Activated T-cell treated with anti-CD3 and anti-CD28 coated beads, Interleukin-2, amount 50 U/mL, for 4 hours (primary cell): ENCODE results near the gene CHD9NB. TPM values are rescaled to one million over a fixed set of nuclear protein-coding genes. Genes with fewer than 3 reads are reported as not detected.
"Not testable (repeated sequence)": the region's sequence is repeated elsewhere in the genome, so short reads cannot be mapped to it uniquely, and the experiment has no call there.

Experiments
- ATAC-seq, 2 donors: fragments of 200-7000 bp; cut with Tn5 transposase; one replicate each; pipeline ENCODE4 v1.10.0; 2021
- DNase-seq: peaks from one replicate; pipeline ENCODE4 v3.0.0-alpha.2; 2020
- H3K27me3 Mint-ChIP-seq: one replicate; pipeline ENCODE4 v1.8.0; 2021; ENCODE audit warnings: low read depth, mixed read lengths
- H3K36me3 Mint-ChIP-seq: one replicate; pipeline ENCODE4 v1.8.0; 2022; ENCODE audit warnings: mixed read lengths; ENCODE audit not compliant: insufficient read depth
- H3K4me1 Mint-ChIP-seq: one replicate; pipeline ENCODE4 v1.8.0; 2021; ENCODE audit warnings: low read depth, mixed read lengths
- H3K4me3 Mint-ChIP-seq: one replicate; pipeline ENCODE4 v1.8.0; 2021; ENCODE audit warnings: mild to moderate bottlenecking, moderate library complexity, mixed read lengths
- H3K9me3 Mint-ChIP-seq: one replicate; pipeline ENCODE4 v1.8.0; 2021; ENCODE audit warnings: mixed read lengths
- total RNA-seq, 3 donors: library from RNA; stranded (reverse); gene quantifications; one replicate each; pipeline ENCODE4 v1.2.1, GENCODE V29; 2021

CHD9NB gene
- total RNA-seq, 3 donors from 2014 or later, result not detected

GRCh38 chr16:53040788-53041187 is 11.9 kb downstream of the CHD9NB start:
- Mint-ChIP-seq H3K9me3 (no peaks in the 10 kb centered on the region), H3K4me3 (no peak overlapping the region), H3K27me3 (peaks cover 11% of the 10 kb centered on the region), H3K4me1 (no peaks in the 10 kb centered on the region), H3K36me3 (no peaks in the 10 kb centered on the region)
- DNase-seq (no peak), ATAC-seq (no peak)

- H3K4me3 Mint-ChIP-seq, H3K36me3 Mint-ChIP-seq, H3K4me1 Mint-ChIP-seq, H3K9me3 Mint-ChIP-seq, DNase-seq, ATAC-seq: not testable (repeated sequence)
- H3K27me3 Mint-ChIP-seq, result peaks cover 28% of the 10 kb centered on the region
Measured at GRCh38 chr16:53036711-53037110, 16.0 kb downstream of the CHD9NB start.

GRCh38 chr16:53036066-53036465 is 16.6 kb downstream of the CHD9NB start:
- no peak for DNase-seq
- H3K27me3 Mint-ChIP-seq, result peaks cover 33% of the 10 kb centered on the region
- ATAC-seq, result no peak
- H3K36me3 Mint-ChIP-seq, result no peaks in the 10 kb centered on the region
- no peaks in the 10 kb centered on the region for H3K9me3 Mint-ChIP-seq
- H3K4me3 Mint-ChIP-seq, result no peak overlapping the region
- H3K4me1 Mint-ChIP-seq, result no peaks in the 10 kb centered on the region

- Mint-ChIP-seq H3K27me3 (peaks cover 33% of the 10 kb centered on the region), H3K9me3 (no peaks in the 10 kb centered on the region), H3K4me3 (no peak overlapping the region), H3K36me3 (no peaks in the 10 kb centered on the region), H3K4me1 (no peaks in the 10 kb centered on the region)
- no peak for ATAC-seq
- DNase-seq, result no peak
Measured at GRCh38 chr16:53035176-53035942, 17.3 kb downstream of the CHD9NB start.

- DNase-seq (no peak), ATAC-seq (no peak)
- H3K4me1 Mint-ChIP-seq, result no peaks in the 10 kb centered on the region
- H3K9me3 Mint-ChIP-seq, result no peaks in the 10 kb centered on the region
- H3K36me3 Mint-ChIP-seq, result no peaks in the 10 kb centered on the region
- H3K4me3 Mint-ChIP-seq, result no peak overlapping the region
- H3K27me3 Mint-ChIP-seq, result peaks cover 33% of the 10 kb centered on the region
Measured at GRCh38 chr16:53034306-53034705, 18.4 kb downstream of the CHD9NB start.

GRCh38 chr16:53031323-53031942 is 21.3 kb downstream of the CHD9NB start:
- H3K27me3 Mint-ChIP-seq, result peaks cover 29% of the 10 kb centered on the region
- no peaks in the 10 kb centered on the region for H3K4me1 Mint-ChIP-seq
- H3K9me3 Mint-ChIP-seq, result no peaks in the 10 kb centered on the region
- no peak overlapping the region for H3K4me3 Mint-ChIP-seq
- DNase-seq (no peak), ATAC-seq (no peak)
- no peaks in the 10 kb centered on the region for H3K36me3 Mint-ChIP-seq

- Mint-ChIP-seq H3K9me3 (no peaks in the 10 kb centered on the region), H3K4me3 (no peak overlapping the region), H3K27me3 (peaks cover 21% of the 10 kb centered on the region), H3K36me3 (no peaks in the 10 kb centered on the region), H3K4me1 (no peaks in the 10 kb centered on the region)
- no peak for ATAC-seq
- DNase-seq, result no peak
Measured at GRCh38 chr16:53029971-53030370, 22.7 kb downstream of the CHD9NB start.

- ATAC-seq, result no peak
- H3K4me3 Mint-ChIP-seq, result no peak overlapping the region
- no peak for DNase-seq
- no peaks in the 10 kb centered on the region for H3K9me3 Mint-ChIP-seq
- H3K36me3 Mint-ChIP-seq, result no peaks in the 10 kb centered on the region
- H3K4me1 Mint-ChIP-seq, result no peaks in the 10 kb centered on the region
- H3K27me3 Mint-ChIP-seq, result peaks cover 2% of the 10 kb centered on the region
Measured at GRCh38 chr16:53024045-53024444, 28.7 kb downstream of the CHD9NB start.

- ATAC-seq, result no peak
- Mint-ChIP-seq H3K4me1 (no peaks in the 10 kb centered on the region), H3K9me3 (no peaks in the 10 kb centered on the region), H3K4me3 (no peak overlapping the region), H3K27me3 (peaks cover 2% of the 10 kb centered on the region), H3K36me3 (no peaks in the 10 kb centered on the region)
- DNase-seq, result no peak
Measured at GRCh38 chr16:53022374-53022773, 30.3 kb downstream of the CHD9NB start.

GRCh38 chr16:53018834-53019416 is 33.8 kb downstream of the CHD9NB start:
- ATAC-seq (no peak), DNase-seq (no peak)
- no peaks in the 10 kb centered on the region for H3K9me3 Mint-ChIP-seq
- peaks cover 15% of the 10 kb centered on the region for H3K27me3 Mint-ChIP-seq
- H3K4me3 Mint-ChIP-seq, result no peak overlapping the region
- H3K4me1 Mint-ChIP-seq, result no peaks in the 10 kb centered on the region
- H3K36me3 Mint-ChIP-seq, result no peaks in the 10 kb centered on the region

- Mint-ChIP-seq H3K9me3 (no peaks in the 10 kb centered on the region), H3K4me1 (no peaks in the 10 kb centered on the region), H3K4me3 (no peak overlapping the region), H3K36me3 (no peaks in the 10 kb centered on the region), H3K27me3 (peaks cover 16% of the 10 kb centered on the region)
- ATAC-seq (no peak), DNase-seq (no peak)
Measured at GRCh38 chr16:53014287-53014686, 38.4 kb downstream of the CHD9NB start.

GRCh38 chr16:53007095-53007494 is 45.6 kb downstream of the CHD9NB start:
- no peak for ATAC-seq
- Mint-ChIP-seq H3K9me3 (no peaks in the 10 kb centered on the region), H3K4me1 (no peaks in the 10 kb centered on the region), H3K4me3 (no peak overlapping the region), H3K36me3 (no peaks in the 10 kb centered on the region), H3K27me3 (peaks cover 5% of the 10 kb centered on the region)
- no peak for DNase-seq

- ATAC-seq, result no peak
- Mint-ChIP-seq H3K36me3 (no peaks in the 10 kb centered on the region), H3K4me1 (no peaks in the 10 kb centered on the region), H3K27me3 (no peaks in the 10 kb centered on the region), H3K9me3 (no peaks in the 10 kb centered on the region), H3K4me3 (no peak overlapping the region)
- DNase-seq, result no peak
Measured at GRCh38 chr16:52997922-52998321, 54.8 kb downstream of the CHD9NB start.

GRCh38 chr16:52994942-52995341 is 57.8 kb downstream of the CHD9NB start:
- no peaks in the 10 kb centered on the region for H3K4me1 Mint-ChIP-seq
- no peaks in the 10 kb centered on the region for H3K36me3 Mint-ChIP-seq
- DNase-seq (no peak), ATAC-seq (no peak)
- no peak overlapping the region for H3K4me3 Mint-ChIP-seq
- H3K27me3 Mint-ChIP-seq, result peaks cover 3% of the 10 kb centered on the region
- H3K9me3 Mint-ChIP-seq, result peaks cover 2% of the 10 kb centered on the region

- H3K4me3 Mint-ChIP-seq, result no peak overlapping the region
- H3K27me3 Mint-ChIP-seq, result peaks cover 9% of the 10 kb centered on the region
- DNase-seq, result no peak
- no peak for ATAC-seq
- H3K36me3 Mint-ChIP-seq, result no peaks in the 10 kb centered on the region
- H3K9me3 Mint-ChIP-seq, result peaks cover 4% of the 10 kb centered on the region
- no peaks in the 10 kb centered on the region for H3K4me1 Mint-ChIP-seq
Measured at GRCh38 chr16:52993179-52993578, 59.5 kb downstream of the CHD9NB start.
